Measurements from ENCODE around the gene EBF4. TPM values are rescaled to one million over a fixed set of nuclear protein-coding genes. Genes with fewer than 3 reads are reported as not detected.
A peak's percentile ranks its signal among the peaks of the same experiment; 100 is the strongest.
"Not testable (repeated sequence)": the region's sequence is repeated elsewhere in the genome, so short reads cannot be mapped to it uniquely, and the experiment has no call there.

EBF4 gene
- total RNA-seq, 1 donor from 2014 or later: 15.3 TPM

DNA sequence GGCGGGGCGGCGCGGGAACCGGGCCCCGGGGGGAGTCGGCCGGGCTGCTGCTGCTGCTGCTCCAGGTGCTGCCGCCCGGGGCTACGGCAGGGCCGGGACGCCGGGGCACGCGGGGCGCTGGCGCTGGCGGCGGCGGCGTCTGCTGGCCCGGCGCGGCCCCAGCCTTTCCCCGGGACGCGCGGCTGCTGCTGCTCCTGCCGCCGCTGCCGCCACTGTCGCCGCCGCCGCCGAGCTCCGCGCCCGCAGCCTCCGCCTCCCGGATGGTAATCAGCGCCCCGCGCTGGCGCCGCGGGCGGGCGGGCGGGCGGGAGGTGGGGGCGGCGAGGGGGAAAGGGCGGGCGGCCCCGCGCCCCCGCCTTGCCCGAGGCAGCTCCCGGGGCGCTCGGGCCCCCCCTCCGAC is 306 bp downstream of the EBF4 start:
- ATAC-seq: no peak
- no peak for DNase-seq
- H3K36me3 ChIP-seq: no peaks in the 10 kb centered on the region
- intact Hi-C loops (cut with DNase I): no loop called here
- peaks cover 12% of the 10 kb centered on the region for H3K4me1 ChIP-seq
- H3K27me3 ChIP-seq (ENCODE audit: low read depth): peaks cover 33% of the 10 kb centered on the region
- no peak for TF ChIP-seq CTCF (IDR thresholded peaks at IDR 0.05)
- H3K27ac ChIP-seq: no peak overlapping the region
- no peaks in the 10 kb centered on the region for H3K9me3 ChIP-seq
- peak overlapping the region; percentile 53 for H3K4me3 ChIP-seq

DNA sequence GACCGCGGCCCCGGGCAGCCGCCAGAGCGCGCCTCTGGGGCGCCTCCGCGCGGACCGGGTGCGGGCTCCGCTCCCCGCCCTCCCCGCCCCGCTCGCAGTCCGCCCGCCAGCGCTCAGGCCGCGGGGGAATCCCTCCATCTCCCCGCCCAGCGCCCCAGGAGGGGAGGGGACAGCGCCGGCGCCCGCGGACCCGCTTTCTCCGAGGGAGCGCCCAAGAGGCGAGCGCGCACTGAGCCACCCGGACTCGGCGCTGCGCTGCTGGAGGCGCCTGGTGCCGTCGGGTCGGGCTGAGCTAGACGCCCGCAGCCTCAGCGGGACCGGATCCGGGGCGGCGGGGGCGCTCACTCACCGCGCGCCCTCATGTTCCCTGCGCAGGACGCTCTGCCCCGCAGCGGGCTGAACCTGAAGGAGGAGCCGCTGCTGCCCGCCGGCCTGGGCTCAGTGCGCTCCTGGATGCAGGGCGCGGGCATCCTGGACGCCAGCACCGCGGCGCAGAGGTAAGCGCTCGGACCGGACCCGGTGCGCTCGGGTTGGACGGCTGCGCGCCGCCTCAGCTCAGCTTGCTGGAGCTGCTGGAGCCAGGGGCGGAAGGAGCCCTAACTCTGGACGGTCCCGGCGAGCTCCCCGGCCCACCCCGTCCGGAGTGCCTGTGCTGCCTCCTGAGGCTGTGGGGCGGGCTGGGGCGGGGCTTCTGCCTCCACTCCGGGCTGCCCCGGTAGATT is 867 bp downstream of the EBF4 start:
- Histone ChIP-seq H3K9me3 (no peaks in the 10 kb centered on the region), H3K27me3 (ENCODE audit: low read depth) (peaks cover 33% of the 10 kb centered on the region), H3K36me3 (no peaks in the 10 kb centered on the region), H3K4me3 (peak overlapping the region; percentile 53), H3K4me1 (peaks cover 12% of the 10 kb centered on the region), H3K27ac (no peak overlapping the region)
- DNase-seq (no peak), ATAC-seq (peak; percentile 46 to 61)
- intact Hi-C loops (cut with DNase I): no loop called here
- no peak for TF ChIP-seq CTCF (IDR thresholded peaks at IDR 0.05)

GRCh38 chr20:2694008-2694471 is 1.5 kb downstream of the EBF4 start:
- TF ChIP-seq CTCF (IDR thresholded peaks at IDR 0.05): no peak
- intact Hi-C loops (cut with DNase I): no loop called here
- no peak overlapping the region for H3K27ac ChIP-seq

GRCh38 chr20:2694519-2694918 is 1.9 kb downstream of the EBF4 start:
- Histone ChIP-seq H3K4me1 (peaks cover 12% of the 10 kb centered on the region), H3K27ac (no peak overlapping the region), H3K36me3 (no peaks in the 10 kb centered on the region), H3K27me3 (ENCODE audit: low read depth) (peaks cover 33% of the 10 kb centered on the region), H3K4me3 (no peak overlapping the region), H3K9me3 (no peaks in the 10 kb centered on the region)
- no peak for TF ChIP-seq CTCF (IDR thresholded peaks at IDR 0.05)
- intact Hi-C loops (cut with DNase I): no loop called here
- no peak for ATAC-seq
- no peak for DNase-seq

More at GRCh38 chr20:2694008-2694471, 1.5 kb downstream of the EBF4 start:
- Histone ChIP-seq H3K4me3 (peak overlapping the region; percentile 53), H3K36me3 (no peaks in the 10 kb centered on the region), H3K9me3 (no peaks in the 10 kb centered on the region), H3K4me1 (peaks cover 12% of the 10 kb centered on the region), H3K27me3 (ENCODE audit: low read depth) (peaks cover 33% of the 10 kb centered on the region)
- ATAC-seq: no peak
- no peak for DNase-seq

DNA sequence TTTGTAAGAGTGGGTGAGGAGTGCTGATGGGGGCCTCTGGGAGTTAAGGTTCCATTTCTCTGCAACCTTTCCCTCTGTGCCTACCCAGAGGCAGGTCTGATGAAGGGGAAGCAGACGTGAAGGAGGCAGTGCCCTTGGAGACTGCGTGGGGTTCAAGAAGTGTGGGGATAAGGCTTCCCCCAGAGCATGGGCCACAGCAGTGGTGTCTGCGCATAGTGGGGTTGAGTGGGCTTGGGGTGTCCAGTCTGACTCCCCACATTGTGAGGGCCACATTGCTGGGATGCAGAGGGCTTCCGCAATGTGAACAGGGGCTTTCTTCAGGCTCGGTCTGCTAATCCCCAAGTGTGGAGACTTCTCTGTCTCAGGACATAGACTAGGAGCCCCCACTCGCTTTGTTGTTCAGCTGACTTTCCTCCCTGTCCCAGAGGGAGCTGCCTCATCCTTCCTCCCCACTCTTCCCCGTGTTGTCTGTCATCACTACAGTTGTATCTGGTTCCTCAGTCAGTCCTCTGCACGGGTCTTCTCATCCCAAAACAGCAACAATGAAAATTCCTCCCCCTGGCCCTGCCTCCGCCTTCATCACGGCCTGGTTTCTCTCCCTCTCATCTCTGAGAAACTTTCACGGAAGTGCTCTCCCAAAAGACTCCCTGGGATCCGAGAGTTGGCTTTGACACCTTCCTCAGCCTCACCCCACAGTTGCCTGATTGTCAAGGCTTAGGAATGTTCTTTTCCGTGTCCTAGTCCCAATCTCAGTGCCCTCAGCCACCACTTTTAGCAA is 2.8 kb downstream of the EBF4 start:
- Histone ChIP-seq H3K27me3 (ENCODE audit: low read depth) (peaks cover 33% of the 10 kb centered on the region), H3K4me3 (no peak overlapping the region), H3K27ac (no peak overlapping the region), H3K36me3 (no peaks in the 10 kb centered on the region), H3K4me1 (peaks cover 12% of the 10 kb centered on the region), H3K9me3 (no peaks in the 10 kb centered on the region)
- intact Hi-C loops (cut with DNase I): no loop called here
- DNase-seq: no peak
- TF ChIP-seq CTCF (IDR thresholded peaks at IDR 0.05): no peak
- no peak for ATAC-seq

- intact Hi-C loops (cut with DNase I); H3K27ac ChIP-seq; H3K36me3 ChIP-seq; H3K4me3 ChIP-seq; DNase-seq; ATAC-seq; H3K9me3 ChIP-seq: not testable (repeated sequence)
- H3K4me1 ChIP-seq: peaks cover 12% of the 10 kb centered on the region
- peaks cover 33% of the 10 kb centered on the region for H3K27me3 ChIP-seq (ENCODE audit: low read depth)
Observed at GRCh38 chr20:2695984-2696525, 3.5 kb downstream of the EBF4 start.
